ENCODE data around the gene TCF25.

The TCF25 gene

GRCh38 chr16:89936508-89936907, 63.1 kb downstream of the TCF25 start:
- in situ Hi-C loops (cut with HindIII; ENCODE audit: low sequenced_read_pairs): no loop called here

- in situ Hi-C loops (cut with HindIII; ENCODE audit: low sequenced_read_pairs): no loop called here
These were observed 63.6 kb downstream of the TCF25 start for GRCh38 chr16:89936981-89937380.

GRCh38 chr16:89938175-89938885, 64.9 kb downstream of the TCF25 start:
- in situ Hi-C loops (cut with HindIII; ENCODE audit: low sequenced_read_pairs): no loop called here

DNA sequence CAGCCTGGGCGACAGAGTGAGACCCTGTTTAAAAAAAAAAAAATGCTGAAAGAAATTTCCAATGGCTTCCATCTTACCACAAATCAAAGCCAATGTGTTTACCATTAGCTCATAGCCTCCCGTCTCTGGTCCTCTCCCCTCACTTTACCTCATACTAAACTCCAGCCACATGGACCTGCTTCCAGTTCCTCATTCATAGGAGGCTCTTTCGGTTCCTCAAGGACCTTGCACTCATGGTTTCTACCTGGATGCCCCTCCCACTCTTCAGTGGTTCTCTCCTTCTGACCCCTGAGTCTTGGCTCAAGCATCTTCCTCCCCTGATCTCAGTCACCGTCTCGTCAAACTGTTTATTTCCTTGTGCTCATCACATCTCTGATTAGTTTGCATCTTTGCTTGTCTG, 71.4 kb downstream of the TCF25 start:
- in situ Hi-C loops (cut with HindIII; ENCODE audit: low sequenced_read_pairs): no loop called here

DNA sequence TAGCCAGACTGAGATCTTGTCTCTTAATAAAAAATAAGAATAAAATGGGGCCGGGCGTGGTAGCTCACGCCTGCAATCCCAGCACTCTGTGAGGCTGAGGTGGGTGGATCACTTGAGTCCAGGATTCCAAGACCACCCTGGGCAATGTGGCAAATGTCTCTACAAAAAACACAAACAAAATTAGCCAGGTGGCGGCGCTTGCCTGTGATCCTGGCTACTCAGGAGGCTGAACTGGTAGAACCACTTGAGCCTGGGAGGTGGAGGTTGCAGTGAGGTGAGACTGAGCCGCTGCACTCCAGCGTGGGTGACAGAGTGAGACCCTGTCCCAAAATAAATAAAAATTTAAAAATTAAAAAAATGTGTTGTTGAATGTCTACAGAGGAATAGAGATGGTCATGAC, 72.3 kb downstream of the TCF25 start:
- in situ Hi-C loops (cut with HindIII; ENCODE audit: low sequenced_read_pairs): no loop called here

- in situ Hi-C loops (cut with HindIII; ENCODE audit: low sequenced_read_pairs): no loop called here
These were observed 73.1 kb downstream of the TCF25 start for GRCh38 chr16:89946515-89946914.

DNA sequence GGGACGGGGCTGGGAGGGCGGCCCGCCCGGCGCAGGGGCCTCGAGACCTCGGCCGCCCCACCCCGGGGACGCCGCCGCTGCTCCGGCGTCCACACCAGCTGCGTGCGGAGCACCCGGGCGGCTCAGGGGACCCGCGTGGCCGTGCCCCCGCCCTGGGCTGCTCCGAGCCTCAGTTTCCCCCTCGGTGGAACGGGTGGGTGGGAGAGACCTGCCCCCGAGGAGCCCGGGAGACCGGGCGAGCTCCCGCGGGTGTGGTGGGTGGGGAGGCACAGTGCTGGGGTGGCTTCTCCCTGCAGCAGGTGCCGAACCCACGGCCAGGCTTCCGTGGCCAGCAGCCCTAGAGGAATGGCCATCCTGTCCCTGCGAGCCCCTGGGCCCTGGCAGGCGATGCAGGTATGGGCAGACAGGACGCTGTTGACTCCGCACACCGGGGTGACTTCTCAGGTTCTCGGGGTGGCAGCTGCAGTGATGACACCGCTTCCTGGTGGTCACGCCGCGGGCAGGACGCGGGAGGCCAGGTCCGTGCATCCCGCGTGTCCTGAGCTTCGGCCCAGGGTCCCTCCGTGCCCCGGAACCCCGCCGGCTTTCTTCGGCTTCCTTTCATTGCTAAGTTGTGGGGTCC, 75.8 kb downstream of the TCF25 start:
- in situ Hi-C loops (cut with HindIII; ENCODE audit: low sequenced_read_pairs): no loop called here

GRCh38 chr16:89949756-89950155, 76.4 kb downstream of the TCF25 start:
- in situ Hi-C loops (cut with HindIII; ENCODE audit: low sequenced_read_pairs): no loop called here

- in situ Hi-C loops (cut with HindIII; ENCODE audit: low sequenced_read_pairs): no loop called here
These were observed 78.1 kb downstream of the TCF25 start for GRCh38 chr16:89951509-89951908.

DNA sequence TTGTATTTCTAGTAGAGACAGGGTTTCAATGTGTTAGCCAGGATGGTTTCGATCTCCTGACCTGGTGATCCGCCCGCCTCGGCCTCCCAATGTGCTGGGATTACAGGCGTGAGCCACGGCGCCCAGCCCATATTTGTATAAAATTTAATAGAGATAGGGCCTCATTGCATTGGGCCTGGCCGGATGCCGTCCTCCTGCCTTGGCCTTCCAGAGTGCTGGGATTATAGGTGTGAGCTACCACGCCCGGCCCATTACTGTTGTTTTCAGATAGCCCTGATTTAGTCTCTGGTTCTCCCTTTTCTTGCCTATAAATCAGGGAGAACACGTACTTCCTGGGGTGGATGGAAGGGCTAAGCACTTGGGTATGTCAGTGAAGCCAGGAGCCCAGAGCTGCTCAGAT, 78.7 kb downstream of the TCF25 start:
- in situ Hi-C loops (cut with HindIII; ENCODE audit: low sequenced_read_pairs): no loop called here

DNA sequence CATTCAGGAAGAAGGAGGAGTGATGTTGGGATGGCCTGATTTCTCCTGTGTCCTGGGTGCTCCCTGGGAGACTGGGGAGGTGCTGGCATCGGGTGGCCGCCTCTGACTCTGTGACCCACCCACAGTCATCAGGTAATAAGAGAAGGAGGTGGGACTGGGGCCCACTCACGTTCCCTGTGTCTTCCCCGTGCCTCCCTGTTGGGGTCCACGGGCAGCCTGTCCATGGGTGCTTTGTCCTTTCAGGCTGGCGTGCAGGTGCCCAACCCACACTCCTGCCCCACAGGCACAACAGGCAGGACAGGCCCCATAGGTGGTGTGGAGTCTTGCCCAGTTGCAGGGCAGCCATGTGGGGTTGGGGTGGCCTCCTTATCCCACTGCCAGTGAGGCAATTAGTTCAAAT, 79.2 kb downstream of the TCF25 start:
- in situ Hi-C loops (cut with HindIII; ENCODE audit: low sequenced_read_pairs): no loop called here

GRCh38 chr16:89953671-89954406, 80.4 kb downstream of the TCF25 start:
- in situ Hi-C loops (cut with HindIII; ENCODE audit: low sequenced_read_pairs): no loop called here

- in situ Hi-C loops (cut with HindIII; ENCODE audit: low sequenced_read_pairs): no loop called here
These were observed 81.1 kb downstream of the TCF25 start for GRCh38 chr16:89954462-89954861.

- in situ Hi-C loops (cut with HindIII; ENCODE audit: low sequenced_read_pairs): no loop called here
These were observed 81.8 kb downstream of the TCF25 start for GRCh38 chr16:89955001-89955685.

GRCh38 chr16:89956505-89957215, 83.3 kb downstream of the TCF25 start:
- in situ Hi-C loops (cut with HindIII; ENCODE audit: low sequenced_read_pairs): no loop called here

DNA sequence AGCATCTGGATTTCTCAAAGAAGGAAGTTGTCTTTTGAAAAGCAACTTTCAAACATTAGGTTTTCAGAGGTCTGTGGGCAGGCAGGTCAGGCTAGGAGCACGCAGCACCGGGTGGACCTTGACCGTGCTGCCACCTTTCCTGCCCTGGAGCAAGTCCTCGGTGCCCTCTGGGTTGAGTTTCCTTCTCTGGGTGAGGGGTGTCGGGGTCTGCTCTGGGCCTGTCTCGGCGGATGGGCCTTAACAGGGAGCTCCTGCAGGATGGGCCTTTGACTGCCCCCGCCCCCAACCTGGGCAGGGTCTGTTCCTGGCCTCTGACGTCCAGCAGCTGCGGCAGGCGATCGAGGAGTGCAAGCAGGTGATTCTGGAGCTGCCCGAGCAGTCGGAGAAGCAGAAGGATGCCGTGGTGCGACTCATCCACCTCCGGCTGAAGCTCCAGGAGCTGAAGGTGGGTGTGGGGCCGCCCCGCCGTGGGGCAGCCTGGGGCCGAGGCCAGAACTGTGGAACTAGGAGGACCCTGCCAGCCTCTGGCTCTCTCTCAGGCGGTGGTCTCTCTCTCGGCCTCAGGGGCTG, 83.9 kb downstream of the TCF25 start:
- in situ Hi-C loops (cut with HindIII; ENCODE audit: low sequenced_read_pairs): no loop called here

DNA sequence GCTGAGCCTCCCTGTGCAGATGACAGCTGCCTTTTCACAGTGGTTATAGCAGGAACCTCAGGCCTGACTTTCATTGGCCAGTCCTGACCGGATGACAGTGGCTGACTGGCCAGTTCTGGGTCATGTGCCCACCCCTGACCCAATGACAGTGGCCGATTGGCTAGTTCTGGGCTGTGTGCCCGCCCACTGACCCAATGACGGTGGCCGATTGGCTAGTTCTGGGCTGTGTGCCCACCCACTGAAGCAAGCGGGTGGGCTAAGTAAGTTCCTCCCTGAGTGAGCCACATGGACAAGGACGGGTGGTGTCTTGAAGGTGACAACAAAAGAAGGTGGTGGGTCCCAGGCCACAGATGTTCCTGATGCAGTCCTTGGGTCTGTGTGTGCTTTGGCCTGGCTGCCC, 84.7 kb downstream of the TCF25 start:
- in situ Hi-C loops (cut with HindIII; ENCODE audit: low sequenced_read_pairs): no loop called here

DNA sequence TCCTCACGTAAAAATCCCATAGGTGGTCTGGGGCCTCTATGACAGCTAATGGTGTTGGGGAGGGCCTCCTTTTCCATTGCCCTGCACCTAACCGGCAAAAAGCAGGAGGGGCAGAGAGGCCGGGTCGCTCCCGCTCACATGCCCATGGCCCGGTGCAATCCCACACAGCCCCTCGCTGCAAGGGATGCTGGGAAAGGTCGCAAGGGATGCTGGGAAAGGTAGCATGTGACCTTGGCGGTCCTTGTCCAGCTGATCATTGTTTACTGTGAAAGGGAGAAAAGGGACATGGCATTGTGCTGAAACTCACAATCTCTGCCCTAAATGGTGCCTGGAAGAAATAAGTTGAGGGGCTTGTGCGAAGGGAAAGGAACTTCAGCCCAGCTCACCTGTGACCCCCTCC, 85.2 kb downstream of the TCF25 start:
- in situ Hi-C loops (cut with HindIII; ENCODE audit: low sequenced_read_pairs): no loop called here

DNA sequence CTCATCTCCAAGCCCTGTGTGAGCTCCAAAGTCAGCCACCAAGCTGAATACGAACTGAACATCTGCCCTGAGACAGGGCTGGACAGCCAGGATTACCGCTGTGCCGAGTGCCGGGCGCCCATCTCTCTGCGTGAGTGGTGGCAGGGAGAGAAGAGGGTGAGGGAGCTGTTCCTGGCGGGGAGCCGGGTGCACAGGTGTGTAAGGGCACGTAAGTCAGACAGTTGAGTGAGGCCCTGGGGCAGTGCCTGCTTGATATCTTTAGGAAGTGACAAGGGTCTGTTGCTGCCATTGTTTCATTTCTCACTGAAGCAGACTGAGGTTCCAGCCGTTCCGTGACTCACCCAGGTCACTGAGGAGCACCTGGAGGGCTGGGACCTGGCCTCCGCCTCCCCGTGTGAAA, 87.6 kb downstream of the TCF25 start:
- in situ Hi-C loops (cut with HindIII; ENCODE audit: low sequenced_read_pairs): no loop called here

Data from DLD1 (cell line).